Sigmoid colon (tissue), 4 donors: ENCODE results near the gene FGR.

ENCODE experiments used
- POLR2A ChIP-seq, 2 donors: fragments of 450-650 bp; IDR thresholded peaks; one replicate each; pipeline ENCODE4 v1.6.1; 2016; ENCODE audit warnings: antibody characterized with exemption in 2 of 2, mild to moderate bottlenecking in 2 of 2, moderate library complexity in 2 of 2
- POLR2AphosphoS5 ChIP-seq, 4 donors: sonication (generic); formaldehyde crosslinking; IDR thresholded peaks; one replicate each; pipeline ENCODE4 v1.6.1; 2017; ENCODE audit warnings: antibody characterized with exemption in 4 of 4
- TF ChIP-seq, protein P1 (sequence below), 4 experiments: fragments of 450-650 bp in 3 of 4; fragments of 200-600 bp in 1 of 4; IDR thresholded peaks; one replicate each; pipeline ENCODE4 v1.5.1; 2016 to 2019; ENCODE audit warnings: antibody characterized with exemption in 4 of 4, mild to moderate bottlenecking in 3 of 4, moderate library complexity in 2 of 4

DNA sequence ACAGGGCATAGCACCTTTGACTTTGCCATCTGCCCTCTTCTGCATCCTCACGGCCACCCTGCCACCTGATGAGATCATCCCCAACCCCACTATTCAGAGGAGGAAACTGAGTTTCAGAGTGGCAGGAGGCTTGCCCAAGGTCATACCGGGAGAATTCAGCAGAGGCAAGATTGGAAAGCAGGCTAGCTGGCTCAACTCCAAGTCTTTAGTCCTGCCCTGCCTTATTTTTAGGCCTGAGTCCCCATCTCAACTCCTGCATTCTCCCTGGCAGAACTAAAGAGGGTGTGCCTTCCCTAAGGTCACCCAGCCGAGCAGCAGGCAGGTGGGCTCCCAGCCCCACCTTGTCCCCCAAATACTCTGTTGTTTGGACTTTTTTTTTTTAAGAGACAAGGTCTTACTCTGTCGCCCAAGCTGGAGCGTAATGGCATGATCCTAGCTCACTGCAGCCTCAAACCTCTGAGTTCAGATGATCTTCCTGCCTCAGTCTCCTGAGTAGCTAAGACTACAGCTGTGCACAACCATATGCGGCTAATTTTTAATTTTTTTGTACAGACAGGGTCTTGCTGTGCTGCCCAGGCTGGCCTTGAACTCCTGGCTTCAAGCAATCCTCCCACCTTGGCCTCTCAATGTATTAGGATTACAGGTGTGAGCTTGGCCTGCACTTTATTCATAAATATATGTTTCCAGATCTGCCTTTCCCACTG, 13.8 kb upstream of the FGR start:
- TF ChIP-seq, protein P1, sequence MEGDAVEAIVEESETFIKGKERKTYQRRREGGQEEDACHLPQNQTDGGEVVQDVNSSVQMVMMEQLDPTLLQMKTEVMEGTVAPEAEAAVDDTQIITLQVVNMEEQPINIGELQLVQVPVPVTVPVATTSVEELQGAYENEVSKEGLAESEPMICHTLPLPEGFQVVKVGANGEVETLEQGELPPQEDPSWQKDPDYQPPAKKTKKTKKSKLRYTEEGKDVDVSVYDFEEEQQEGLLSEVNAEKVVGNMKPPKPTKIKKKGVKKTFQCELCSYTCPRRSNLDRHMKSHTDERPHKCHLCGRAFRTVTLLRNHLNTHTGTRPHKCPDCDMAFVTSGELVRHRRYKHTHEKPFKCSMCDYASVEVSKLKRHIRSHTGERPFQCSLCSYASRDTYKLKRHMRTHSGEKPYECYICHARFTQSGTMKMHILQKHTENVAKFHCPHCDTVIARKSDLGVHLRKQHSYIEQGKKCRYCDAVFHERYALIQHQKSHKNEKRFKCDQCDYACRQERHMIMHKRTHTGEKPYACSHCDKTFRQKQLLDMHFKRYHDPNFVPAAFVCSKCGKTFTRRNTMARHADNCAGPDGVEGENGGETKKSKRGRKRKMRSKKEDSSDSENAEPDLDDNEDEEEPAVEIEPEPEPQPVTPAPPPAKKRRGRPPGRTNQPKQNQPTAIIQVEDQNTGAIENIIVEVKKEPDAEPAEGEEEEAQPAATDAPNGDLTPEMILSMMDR (IDR thresholded peaks at IDR 0.05): no peak
- TF ChIP-seq POLR2A (IDR thresholded peaks at IDR 0.05): no peak
- no peak for TF ChIP-seq POLR2AphosphoS5 (IDR thresholded peaks at IDR 0.05)
